Left renal cortex interstitium (tissue), 4 donors: Measurements from ENCODE around the gene ZNF681. TPM values are rescaled to one million over a fixed set of nuclear protein-coding genes. Genes with fewer than 3 reads are reported as not detected.
"Not testable (repeated sequence)": the region's sequence is repeated elsewhere in the genome, so short reads cannot be mapped to it uniquely, and the experiment has no call there.

Experiments
- DNase-seq, 4 donors: peaks; one replicate each; pipeline ENCODE4 v3.0.0-alpha.2; 2013; ENCODE audit warnings: low read depth in 4 of 4, low spot score in 2 of 4, missing footprints in 1 of 4
- polyA plus RNA-seq, 4 donors: library from polyadenylated mRNA; unstranded; fragments of 120-200 nt; gene quantifications; one replicate each; pipeline ENCODE4 v1.2.1, GENCODE V29; 2013; ENCODE audit not compliant: insufficient read length in 4 of 4

The ZNF681 gene
- polyA plus RNA-seq, 4 donors: 5.4 to 6.7 (median 6.3) TPM

DNA sequence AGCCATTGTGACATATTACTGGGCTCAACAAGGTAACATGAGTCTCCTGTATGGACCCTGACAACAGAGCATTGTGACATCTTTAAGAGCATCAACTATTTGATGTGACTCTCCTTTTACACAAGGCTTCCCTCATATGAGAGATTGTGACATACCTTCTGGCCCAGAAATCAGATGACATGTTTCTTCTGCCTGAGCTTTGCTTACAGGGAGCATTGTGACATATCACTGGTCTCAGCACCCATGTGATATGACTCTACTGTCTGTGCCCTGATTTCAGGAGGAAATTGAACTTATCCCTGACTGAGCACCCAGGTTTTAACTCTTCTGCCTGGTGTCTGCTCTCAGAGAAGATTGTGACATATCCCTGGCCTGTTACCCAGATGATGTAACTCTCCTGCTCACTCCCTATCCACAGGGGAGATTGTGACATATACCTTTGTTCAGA is 15.9 kb upstream of the ZNF681 start:
- no peak for DNase-seq

DNA sequence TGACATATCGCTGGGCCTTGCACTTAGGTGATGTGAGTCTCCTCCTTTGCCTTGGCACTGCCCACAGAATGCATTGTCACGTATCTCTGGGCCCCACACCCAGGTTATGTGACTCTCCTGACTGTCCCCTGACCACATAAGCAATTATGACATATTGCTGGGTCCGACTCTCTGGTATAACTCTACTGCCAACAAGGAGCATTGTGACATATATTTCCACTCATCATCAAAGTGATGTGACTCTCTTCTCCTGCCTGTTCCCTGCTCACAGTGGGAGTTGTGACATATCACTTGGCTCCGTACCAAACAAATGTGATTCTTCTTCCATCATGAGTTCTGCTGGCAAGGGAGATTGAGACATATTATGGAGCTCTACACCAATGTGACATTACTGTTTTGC is 15.4 kb upstream of the ZNF681 start:
- no peak for DNase-seq

DNA sequence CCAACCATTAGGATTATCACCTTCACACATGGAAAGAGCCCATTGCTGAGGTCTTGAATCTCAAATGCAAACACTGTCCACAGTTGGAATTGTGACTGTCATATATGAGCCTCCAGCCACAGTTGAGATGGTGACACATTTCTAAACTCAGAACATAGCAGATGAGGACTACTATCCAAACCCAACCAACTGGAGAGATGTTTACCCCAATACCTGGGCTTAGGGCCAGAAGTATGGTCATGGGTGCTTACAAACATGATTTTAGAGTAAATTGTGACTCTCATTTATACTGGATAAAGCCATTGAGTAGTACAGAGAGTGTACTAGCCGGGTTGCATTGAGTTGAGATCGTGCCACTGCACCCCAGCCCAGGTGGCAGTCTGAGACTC is 14.0 kb upstream of the ZNF681 start:
- DNase-seq: no peak

GRCh38 chr19:23771761-23772674 is 13.3 kb upstream of the ZNF681 start:
- no peak for DNase-seq

GRCh38 chr19:23771316-23771715 is 12.6 kb upstream of the ZNF681 start:
- DNase-seq: no peak

- no peak for DNase-seq
Observed at GRCh38 chr19:23770672-23771250, 12.1 kb upstream of the ZNF681 start.

GRCh38 chr19:23769691-23770468 is 11.2 kb upstream of the ZNF681 start:
- no peak for DNase-seq

- no peak for DNase-seq
Observed at GRCh38 chr19:23766951-23767350, 8.3 kb upstream of the ZNF681 start.

- DNase-seq: no peak
Observed at GRCh38 chr19:23764781-23765180, 6.1 kb upstream of the ZNF681 start.

- DNase-seq: peak; percentile 64 to 80 (median 76)
Observed at GRCh38 chr19:23762884-23763711, 4.4 kb upstream of the ZNF681 start.

DNA sequence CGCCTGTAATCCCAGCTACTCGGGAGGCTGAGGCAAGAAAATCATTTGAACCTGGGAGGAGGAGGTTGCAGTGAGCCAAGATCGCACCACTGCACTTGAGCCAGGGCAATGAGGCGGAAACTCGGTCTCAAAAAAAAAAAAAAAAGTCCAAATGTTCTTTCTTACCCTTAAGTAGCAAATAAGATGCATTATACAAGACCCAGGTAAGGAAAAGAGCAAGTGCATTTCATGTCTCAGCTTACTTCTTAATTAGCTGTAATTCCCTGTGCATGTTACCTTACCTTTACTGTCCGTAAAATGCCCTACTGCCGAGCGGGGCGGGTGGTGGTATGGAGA is 3.8 kb upstream of the ZNF681 start:
- DNase-seq: no peak

GRCh38 chr19:23760326-23760725 is 1.6 kb upstream of the ZNF681 start:
- not testable (repeated sequence) for DNase-seq

GRCh38 chr19:23743633-23744232 is 15.0 kb downstream of the ZNF681 start:
- DNase-seq: not testable (repeated sequence)

GRCh38 chr19:23730729-23731465 is 27.8 kb downstream of the ZNF681 start:
- not testable (repeated sequence) for DNase-seq

- not testable (repeated sequence) for DNase-seq
Observed at GRCh38 chr19:23724161-23724560, 34.5 kb downstream of the ZNF681 start.

- no peak for DNase-seq
Observed at GRCh38 chr19:23718802-23719201, 39.9 kb downstream of the ZNF681 start.

DNA sequence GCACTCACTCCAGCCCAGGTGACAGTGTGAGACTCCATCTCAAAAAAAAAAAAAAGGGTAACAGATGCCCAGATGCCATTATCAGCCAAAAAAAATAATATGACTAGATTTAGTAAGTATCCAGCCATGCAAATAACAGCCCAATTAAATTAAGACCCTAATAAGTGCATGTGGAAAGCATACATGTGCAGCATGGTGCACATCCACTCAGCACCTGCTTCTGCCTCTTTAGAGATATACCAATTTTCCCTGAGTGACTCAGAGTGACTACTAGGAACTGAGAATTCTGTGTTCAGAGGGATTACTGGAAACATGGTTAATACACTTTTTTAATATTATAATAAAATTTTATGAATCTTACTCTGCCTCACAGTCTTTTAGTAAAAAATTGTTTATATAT is 41.9 kb downstream of the ZNF681 start:
- DNase-seq: no peak

DNA sequence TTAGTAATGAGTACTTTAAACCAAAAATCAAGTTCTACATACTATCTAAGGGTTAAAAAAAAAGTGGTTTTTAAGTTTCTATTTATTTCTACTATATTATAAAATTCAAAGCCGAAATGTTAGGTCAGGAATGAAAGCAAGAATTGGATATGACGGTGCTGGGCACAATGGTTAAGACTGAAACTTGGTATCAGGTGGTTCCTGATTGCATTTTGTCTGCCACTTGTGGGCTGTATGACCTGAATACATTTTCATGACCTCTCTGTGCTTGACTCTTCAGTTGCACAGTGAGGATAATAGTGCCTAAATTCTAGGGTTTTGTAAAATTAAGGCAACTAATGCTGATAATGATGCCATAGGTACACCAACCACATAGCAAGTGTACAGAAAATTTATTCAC is 49.3 kb downstream of the ZNF681 start:
- no peak for DNase-seq

- no peak for DNase-seq
Observed at GRCh38 chr19:23706657-23707056, 52.0 kb downstream of the ZNF681 start.

DNA sequence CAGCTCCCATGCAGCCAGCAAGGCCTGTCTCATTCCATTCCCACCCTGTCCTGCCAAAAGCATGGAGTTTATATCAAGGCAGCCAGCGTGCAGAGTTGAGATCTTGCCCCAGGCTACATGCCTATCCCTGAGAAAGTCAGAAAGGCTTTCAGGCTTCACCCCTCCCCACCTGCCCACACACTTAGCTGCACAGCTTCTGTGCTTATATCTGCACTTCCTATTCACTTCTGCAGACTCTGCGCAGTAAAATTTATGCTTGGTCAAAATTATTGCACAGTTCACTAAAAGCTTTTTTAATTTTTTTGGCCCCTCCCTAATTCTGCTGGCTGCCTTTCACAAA is 59.2 kb downstream of the ZNF681 start:
- DNase-seq: no peak
